ENCODE data around the gene CNTF.
"Not testable (repeated sequence)": the region's sequence is repeated elsewhere in the genome, so short reads cannot be mapped to it uniquely, and the experiment has no call there.

CNTF gene, protein sequence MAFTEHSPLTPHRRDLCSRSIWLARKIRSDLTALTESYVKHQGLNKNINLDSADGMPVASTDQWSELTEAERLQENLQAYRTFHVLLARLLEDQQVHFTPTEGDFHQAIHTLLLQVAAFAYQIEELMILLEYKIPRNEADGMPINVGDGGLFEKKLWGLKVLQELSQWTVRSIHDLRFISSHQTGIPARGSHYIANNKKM

DNA sequence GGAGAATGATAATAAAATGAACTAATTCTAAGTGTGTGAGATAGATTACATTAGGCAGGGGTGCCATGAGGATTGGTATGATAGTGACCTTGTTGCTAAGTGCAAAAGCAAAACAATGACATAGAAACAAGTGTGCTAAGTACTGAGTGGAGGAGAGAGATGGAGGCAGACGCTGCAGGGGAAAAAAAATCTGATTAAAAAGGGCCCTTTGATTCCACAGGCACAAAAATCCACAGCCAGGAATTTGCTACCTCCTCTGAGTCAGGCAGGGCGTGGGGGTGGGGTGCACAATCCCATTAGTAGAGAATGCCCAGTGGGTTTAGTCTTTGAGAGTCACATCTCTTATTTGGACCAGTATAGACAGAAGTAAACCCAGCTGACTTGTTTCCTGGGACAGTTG, at the start of gene CNTF:
CNTF (plus strand) TSS at position 322 of the 400 bp plus-strand sequence. CDS start 88 bp downstream, outside the sequence.
- peaks cover 79% of the 10 kb centered on the region for H3K36me3 Mint-ChIP-seq (ENCODE audit: low read depth)
- peaks cover 29% of the 10 kb centered on the region for H3K4me1 Mint-ChIP-seq (ENCODE audit: low read depth)
- peak within 1 kb of the TSS; percentile 52 for H3K27ac Mint-ChIP-seq
- no peaks in the 10 kb centered on the region for H3K27me3 Mint-ChIP-seq
- no peak within 1 kb of the TSS for H3K4me3 Mint-ChIP-seq
- no peaks in the 10 kb centered on the region for H3K9me3 Mint-ChIP-seq

DNA sequence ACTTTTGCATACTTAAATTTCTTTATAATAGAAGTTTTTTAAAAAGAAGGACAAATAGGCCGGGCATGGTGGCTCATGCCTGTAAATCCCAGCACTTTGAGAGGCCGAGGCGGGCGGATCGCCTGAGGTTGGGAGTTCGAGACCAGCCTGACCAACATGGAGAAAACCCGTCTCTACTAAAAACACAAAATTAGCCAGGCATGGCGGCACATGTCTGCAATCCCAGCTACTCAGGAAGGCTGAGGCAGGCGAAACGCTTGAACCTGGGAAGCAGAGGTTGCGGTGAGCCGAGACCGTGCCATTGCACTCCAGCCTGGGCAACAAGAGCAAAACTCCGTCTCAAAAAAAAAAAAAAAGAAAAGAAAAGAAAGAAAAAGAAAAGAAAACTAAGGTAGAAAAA, 49.6 kb upstream of the CNTF start:
- not testable (repeated sequence) for H3K9me3 Mint-ChIP-seq, H3K27me3 Mint-ChIP-seq
- Mint-ChIP-seq H3K4me3 (peak overlapping the region; percentile 98), H3K27ac (peak overlapping the region; percentile 100), H3K4me1 (ENCODE audit: low read depth) (peaks cover 77% of the 10 kb centered on the region), H3K36me3 (ENCODE audit: low read depth) (peaks cover 60% of the 10 kb centered on the region)

DNA sequence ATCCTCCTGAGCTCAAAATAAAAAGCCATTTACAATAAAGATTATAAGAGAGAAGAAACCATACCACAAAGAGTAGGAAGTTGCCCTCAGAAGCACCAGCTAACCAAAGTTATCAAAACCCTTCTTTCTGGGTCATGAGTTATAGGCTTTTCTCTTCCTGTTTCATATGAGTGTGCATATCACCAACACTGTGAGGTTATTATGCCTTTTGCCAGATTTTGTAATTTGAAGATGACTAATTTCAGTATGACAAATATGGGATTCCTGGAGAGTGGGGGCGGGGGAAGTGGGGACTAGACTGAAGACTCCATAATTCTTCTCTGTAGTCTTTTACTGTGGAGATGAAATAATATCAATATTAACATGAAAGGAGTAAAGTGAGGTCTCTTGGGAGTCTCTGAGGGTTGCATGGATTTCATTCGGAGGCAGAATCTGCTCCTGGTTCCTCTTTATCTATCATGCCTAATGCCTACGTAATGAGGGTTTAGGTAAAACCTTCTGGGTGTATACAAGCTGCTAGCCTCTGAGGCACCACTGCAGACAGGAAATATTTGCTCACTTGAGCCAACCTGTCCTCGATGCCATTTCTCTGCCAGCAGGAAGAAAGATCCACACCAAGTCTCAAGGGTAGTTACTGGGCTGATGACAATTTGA, 48.9 kb upstream of the CNTF start:
- Mint-ChIP-seq H3K27ac (peak overlapping the region; percentile 100), H3K4me3 (peak overlapping the region; percentile 98), H3K9me3 (no peaks in the 10 kb centered on the region), H3K36me3 (ENCODE audit: low read depth) (peaks cover 53% of the 10 kb centered on the region), H3K27me3 (no peaks in the 10 kb centered on the region), H3K4me1 (ENCODE audit: low read depth) (peaks cover 70% of the 10 kb centered on the region)

DNA sequence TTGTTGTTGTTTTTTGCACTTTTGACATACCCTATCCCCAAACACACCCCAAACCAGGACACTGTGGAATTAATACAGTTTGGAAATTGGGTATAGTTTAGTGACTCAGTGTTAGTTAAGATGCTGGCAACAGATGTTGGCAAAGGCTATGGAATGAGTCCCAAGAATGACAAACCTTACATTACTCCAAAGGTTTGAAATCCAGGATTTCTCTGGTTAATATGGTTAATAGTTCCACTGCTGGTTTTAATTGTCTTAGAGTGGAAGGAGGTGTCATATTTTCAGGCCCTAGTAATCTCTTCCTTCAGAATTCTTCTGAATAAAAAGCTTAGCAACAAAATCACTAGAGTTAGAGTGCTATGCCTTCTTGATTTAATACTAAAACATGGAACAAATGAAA, 47.6 kb upstream of the CNTF start:
- peak overlapping the region; percentile 98 for H3K4me3 Mint-ChIP-seq
- H3K36me3 Mint-ChIP-seq (ENCODE audit: low read depth): peaks cover 45% of the 10 kb centered on the region
- H3K27ac Mint-ChIP-seq: peak overlapping the region; percentile 100
- H3K9me3 Mint-ChIP-seq: no peaks in the 10 kb centered on the region
- H3K4me1 Mint-ChIP-seq (ENCODE audit: low read depth): peaks cover 62% of the 10 kb centered on the region
- no peaks in the 10 kb centered on the region for H3K27me3 Mint-ChIP-seq

DNA sequence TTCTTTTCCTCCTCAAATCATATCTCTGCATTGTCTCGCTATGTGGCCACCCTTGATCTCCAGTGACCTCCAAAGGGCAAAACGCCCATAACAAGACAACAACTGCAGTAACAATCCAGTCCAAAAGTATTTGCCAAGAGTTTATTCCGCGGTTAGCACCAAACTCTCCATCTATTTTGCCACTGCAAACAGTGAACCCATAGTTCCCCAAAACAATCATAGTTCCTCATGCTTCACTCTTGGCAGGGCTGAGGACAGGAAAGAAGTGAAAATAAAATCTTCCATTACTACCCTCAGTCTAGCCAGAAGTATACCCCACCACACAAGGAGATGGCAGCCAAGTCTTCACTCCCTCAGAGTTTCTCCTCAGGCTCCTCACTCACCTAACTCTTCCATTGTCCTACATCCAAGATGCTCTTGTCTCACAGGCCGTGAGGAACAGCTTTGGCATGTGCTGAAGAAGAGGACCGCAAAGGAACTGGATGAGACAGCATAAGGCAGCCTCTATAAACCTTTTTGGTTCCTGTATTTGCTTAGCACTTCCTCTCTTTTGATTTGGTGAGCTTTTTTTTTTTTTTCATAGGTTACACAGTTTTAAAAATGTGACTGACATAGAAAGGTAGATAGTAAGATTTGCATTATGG, 47.0 kb upstream of the CNTF start, which contains the start of gene LPXN:
LPXN (minus strand) TSS at position 480 of the 644 bp plus-strand sequence; CDS start at position 396, 84 bp downstream.
- Mint-ChIP-seq H3K36me3 (ENCODE audit: low read depth) (peaks cover 45% of the 10 kb centered on the region), H3K27ac (peak within 1 kb of the TSS; percentile 100), H3K9me3 (no peaks in the 10 kb centered on the region), H3K27me3 (no peaks in the 10 kb centered on the region), H3K4me3 (peak within 1 kb of the TSS; percentile 98), H3K4me1 (ENCODE audit: low read depth) (peaks cover 57% of the 10 kb centered on the region)

DNA sequence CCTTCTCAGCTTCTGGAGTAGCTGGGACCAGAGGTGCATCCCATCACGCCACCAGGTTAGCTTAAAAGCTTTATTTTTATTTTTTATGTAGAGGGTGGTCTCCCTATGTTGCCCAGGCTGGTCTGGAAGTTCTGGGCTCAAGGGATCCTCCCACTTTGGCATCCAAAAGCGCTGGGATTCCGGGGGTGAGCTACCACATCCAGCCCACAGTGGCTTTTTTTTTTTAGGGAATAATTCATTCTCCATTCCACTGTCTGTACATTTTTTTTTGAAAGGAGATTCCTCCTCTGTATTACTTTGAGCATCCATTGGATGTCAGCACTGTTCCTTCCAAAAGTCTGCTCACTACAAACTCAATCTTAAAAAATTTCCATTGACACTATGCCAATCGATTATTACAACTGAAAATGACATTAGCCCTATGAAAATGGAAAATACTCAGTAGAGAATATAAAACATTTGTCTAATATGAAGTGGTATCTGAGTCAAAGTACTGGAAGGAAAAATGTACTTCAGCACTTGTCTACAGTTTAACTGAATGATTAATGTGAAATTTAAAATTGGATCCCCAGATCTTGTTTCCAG, 45.5 kb upstream of the CNTF start:
- Mint-ChIP-seq H3K36me3 (ENCODE audit: low read depth) (peaks cover 50% of the 10 kb centered on the region), H3K4me1 (ENCODE audit: low read depth) (peaks cover 60% of the 10 kb centered on the region), H3K4me3 (peak overlapping the region; percentile 98), H3K9me3 (no peaks in the 10 kb centered on the region), H3K27ac (peak overlapping the region; percentile 100), H3K27me3 (no peaks in the 10 kb centered on the region)

DNA sequence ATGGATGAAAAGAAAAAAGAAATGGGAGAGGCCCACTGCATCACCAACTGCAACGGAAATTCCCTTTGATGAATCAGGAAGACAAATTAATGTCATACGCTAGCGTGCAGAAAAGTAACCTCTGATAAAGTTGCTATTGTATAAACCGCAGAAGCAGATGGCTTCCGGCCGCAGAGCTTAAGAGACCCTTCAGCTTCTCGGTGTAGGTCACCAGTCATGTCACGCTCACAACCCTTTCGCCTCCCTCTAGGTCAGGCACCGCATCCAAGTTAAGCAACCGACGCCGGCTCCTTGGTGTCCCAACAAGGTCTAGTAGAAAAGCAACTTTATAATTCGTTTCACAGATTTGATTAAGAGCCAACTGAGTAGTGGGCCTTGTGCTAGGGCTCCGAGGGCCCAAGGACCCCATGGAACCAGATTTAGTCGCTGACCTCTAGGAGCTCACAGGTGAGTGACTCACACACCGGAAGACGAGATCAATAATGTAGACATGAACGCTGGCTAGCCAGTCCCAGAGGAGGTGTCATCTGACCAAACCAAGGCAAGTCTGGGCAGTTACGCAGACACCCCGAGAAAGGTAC, 44.8 kb upstream of the CNTF start:
- peak overlapping the region; percentile 100 for H3K27ac Mint-ChIP-seq
- H3K4me3 Mint-ChIP-seq: peak overlapping the region; percentile 98
- peaks cover 63% of the 10 kb centered on the region for H3K4me1 Mint-ChIP-seq (ENCODE audit: low read depth)
- no peaks in the 10 kb centered on the region for H3K9me3 Mint-ChIP-seq
- no peaks in the 10 kb centered on the region for H3K27me3 Mint-ChIP-seq
- peaks cover 53% of the 10 kb centered on the region for H3K36me3 Mint-ChIP-seq (ENCODE audit: low read depth)

DNA sequence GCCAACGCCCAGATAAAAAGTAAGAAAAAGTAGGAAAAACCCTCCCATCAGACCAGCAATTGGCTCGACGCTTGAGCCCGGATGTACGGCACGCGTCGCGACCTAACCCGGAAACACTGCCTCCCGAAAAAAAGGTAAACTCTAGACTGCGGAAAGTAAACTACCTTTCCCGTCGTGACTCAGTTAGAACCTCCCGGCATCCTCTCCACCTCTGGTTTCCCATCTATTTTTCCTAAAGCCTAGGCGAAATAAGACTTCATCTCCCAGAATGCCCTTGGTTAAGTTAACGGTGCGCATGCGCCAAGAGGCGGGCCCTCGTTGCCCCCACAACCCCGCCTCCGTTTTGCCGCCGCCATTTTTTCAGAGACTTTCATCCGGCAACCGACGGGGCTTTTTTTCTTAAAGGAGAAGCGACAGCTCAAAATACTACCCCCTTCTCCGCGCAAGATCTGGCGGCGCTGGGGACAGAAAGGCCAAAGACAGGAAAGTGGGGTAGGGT, 44.3 kb upstream of the CNTF start:
- H3K27me3 Mint-ChIP-seq: no peaks in the 10 kb centered on the region
- peaks cover 67% of the 10 kb centered on the region for H3K4me1 Mint-ChIP-seq (ENCODE audit: low read depth)
- no peaks in the 10 kb centered on the region for H3K9me3 Mint-ChIP-seq
- peaks cover 54% of the 10 kb centered on the region for H3K36me3 Mint-ChIP-seq (ENCODE audit: low read depth)
- peak overlapping the region; percentile 98 for H3K4me3 Mint-ChIP-seq
- peak overlapping the region; percentile 100 for H3K27ac Mint-ChIP-seq

DNA sequence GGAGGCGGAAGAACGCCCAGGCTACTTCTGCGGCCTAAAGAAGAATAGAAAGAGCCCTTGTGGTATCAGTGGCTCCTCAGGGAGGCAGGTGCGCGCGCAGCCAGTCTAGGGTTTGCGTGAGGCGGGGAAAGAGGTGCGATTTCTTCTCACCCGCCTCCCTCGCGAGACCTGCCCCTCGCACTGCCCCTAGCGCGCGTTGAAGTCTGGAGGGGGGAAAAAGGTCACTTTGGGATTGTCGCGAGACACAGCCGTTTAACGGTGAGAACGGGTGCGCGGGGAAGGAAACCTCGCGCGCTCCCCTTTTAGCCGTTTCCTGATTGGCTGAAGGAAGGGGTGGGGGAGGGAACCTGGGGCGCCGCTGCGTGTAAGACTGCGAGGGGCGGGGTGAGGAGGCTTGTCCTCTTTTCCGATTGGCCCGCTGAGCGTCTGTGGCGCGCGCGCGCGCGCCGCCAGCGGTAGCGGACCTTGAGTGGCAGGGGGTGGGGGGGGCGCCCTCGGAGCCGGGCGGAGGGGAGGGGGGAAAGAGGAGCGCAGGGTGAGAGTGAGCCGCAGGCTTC, 43.8 kb upstream of the CNTF start, which contains the start of gene ZFP91:
ZFP91 (plus strand) TSS at position 429 of the 557 bp plus-strand sequence. CDS start 219 bp downstream, outside the sequence.
- H3K27ac Mint-ChIP-seq: peak within 1 kb of the TSS; percentile 100
- peaks cover 54% of the 10 kb centered on the region for H3K36me3 Mint-ChIP-seq (ENCODE audit: low read depth)
- peaks cover 67% of the 10 kb centered on the region for H3K4me1 Mint-ChIP-seq (ENCODE audit: low read depth)
- H3K27me3 Mint-ChIP-seq: no peaks in the 10 kb centered on the region
- no peaks in the 10 kb centered on the region for H3K9me3 Mint-ChIP-seq
- H3K4me3 Mint-ChIP-seq: peak within 1 kb of the TSS; percentile 98

DNA sequence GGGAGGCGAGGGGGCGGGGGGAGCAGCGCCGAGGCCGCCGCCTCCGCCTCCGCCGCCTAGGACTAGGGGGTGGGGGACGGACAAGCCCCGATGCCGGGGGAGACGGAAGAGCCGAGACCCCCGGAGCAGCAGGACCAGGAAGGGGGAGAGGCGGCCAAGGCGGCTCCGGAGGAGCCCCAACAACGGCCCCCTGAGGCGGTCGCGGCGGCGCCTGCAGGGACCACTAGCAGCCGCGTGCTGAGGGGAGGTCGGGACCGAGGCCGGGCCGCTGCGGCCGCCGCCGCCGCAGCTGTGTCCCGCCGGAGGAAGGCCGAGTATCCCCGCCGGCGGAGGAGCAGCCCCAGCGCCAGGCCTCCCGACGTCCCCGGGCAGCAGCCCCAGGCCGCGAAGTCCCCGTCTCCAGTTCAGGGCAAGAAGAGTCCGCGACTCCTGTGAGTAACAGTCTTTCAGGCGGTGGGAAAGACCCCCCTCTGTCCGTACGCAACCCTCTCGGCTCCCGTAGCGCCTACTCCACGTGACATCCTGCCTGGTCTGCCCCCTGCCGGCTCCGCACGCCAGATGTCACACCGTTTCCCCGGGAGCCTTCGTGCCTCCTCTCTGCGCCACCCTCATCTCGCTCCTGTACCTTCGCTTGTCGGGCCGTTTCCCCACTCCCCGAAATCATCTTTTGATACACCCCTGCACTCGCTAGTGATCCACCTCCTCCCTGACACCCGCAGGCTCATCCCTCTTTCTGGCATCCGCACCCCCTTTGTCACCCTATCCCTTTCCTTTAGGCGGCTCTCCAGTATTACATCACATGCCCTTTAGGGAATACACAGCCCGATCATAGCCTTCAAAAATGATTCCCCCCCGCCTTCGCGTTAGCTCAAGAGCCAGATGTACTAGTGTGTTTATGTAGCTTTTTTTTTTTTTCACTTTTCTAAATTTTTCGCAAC, 43.0 kb upstream of the CNTF start:
- Mint-ChIP-seq H3K36me3 (ENCODE audit: low read depth) (peaks cover 50% of the 10 kb centered on the region), H3K4me3 (peak overlapping the region; percentile 98), H3K9me3 (no peaks in the 10 kb centered on the region), H3K4me1 (ENCODE audit: low read depth) (peaks cover 69% of the 10 kb centered on the region), H3K27me3 (no peaks in the 10 kb centered on the region), H3K27ac (peak overlapping the region; percentile 100)

DNA sequence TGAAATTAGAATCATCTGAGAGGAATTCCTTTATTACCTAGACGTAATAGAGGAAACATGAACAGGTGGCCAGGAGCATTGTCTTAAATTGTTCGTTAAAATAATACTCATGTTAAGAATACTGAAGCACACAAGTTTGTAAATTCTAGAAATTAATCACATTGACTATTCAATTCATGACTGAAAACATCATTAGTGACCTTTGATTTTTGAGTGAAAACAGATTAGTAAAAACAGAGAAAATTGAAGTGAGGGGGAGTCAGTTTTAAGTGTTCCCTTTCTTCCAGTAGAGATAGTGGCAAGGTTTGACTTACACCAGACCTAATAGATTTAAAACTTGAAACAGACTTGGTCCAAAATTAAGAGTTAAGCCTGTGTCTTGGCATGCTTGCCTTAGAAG, 42.2 kb upstream of the CNTF start:
- peak overlapping the region; percentile 99 for H3K27ac Mint-ChIP-seq
- peak overlapping the region; percentile 98 for H3K4me3 Mint-ChIP-seq
- H3K27me3 Mint-ChIP-seq: no peaks in the 10 kb centered on the region
- peaks cover 72% of the 10 kb centered on the region for H3K4me1 Mint-ChIP-seq (ENCODE audit: low read depth)
- no peaks in the 10 kb centered on the region for H3K9me3 Mint-ChIP-seq
- peaks cover 51% of the 10 kb centered on the region for H3K36me3 Mint-ChIP-seq (ENCODE audit: low read depth)

DNA sequence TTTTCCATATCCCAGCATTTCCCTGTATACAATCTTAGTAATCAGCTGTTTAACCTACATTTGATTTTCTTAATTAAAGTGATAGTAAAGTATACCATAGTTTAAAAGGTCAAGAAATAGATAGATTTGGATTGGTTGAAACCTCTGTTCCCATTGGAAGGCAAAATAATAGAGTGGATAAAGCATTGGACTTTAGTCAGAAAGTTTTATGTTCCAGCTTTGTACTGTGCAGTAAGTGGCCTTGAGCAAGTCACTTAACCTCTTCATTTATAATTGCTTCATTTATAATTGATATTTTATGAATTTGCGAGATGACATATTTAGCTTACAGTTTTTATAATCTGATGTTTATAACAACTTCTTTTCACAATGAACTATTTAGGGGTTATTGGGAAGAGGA, 40.0 kb upstream of the CNTF start:
- H3K36me3 Mint-ChIP-seq (ENCODE audit: low read depth): peaks cover 66% of the 10 kb centered on the region
- H3K27ac Mint-ChIP-seq: no peak overlapping the region
- H3K4me3 Mint-ChIP-seq: peak overlapping the region; percentile 68
- H3K4me1 Mint-ChIP-seq (ENCODE audit: low read depth): peaks cover 73% of the 10 kb centered on the region
- no peaks in the 10 kb centered on the region for H3K27me3 Mint-ChIP-seq
- no peaks in the 10 kb centered on the region for H3K9me3 Mint-ChIP-seq

DNA sequence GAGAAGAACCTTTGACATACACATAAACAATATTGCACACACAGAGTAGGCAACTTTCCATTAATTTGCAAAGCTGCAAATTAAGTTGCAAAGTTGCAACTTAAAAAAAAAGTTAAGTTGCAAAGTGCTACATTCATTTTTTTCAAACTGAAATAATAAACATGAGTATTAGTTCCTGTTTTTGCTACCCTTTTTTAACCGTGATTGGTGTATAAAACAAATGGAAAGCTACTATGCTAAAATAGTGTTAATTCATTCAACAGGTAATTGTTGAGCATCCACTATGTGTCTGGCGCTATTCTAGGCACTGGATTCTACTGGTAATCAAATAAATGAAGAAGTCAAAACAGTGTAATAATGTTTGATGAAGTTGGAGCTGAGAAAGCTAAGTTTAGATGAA, 35.5 kb upstream of the CNTF start:
- H3K27ac Mint-ChIP-seq: no peak overlapping the region
- no peaks in the 10 kb centered on the region for H3K9me3 Mint-ChIP-seq
- peaks cover 78% of the 10 kb centered on the region for H3K36me3 Mint-ChIP-seq (ENCODE audit: low read depth)
- no peak overlapping the region for H3K4me3 Mint-ChIP-seq
- H3K4me1 Mint-ChIP-seq (ENCODE audit: low read depth): peaks cover 83% of the 10 kb centered on the region
- H3K27me3 Mint-ChIP-seq: no peaks in the 10 kb centered on the region

Measured in stimulated activated naive CD8-positive, alpha-beta T cell treated with anti-CD3 and anti-CD28 coated beads, Interleukin-15, Interleukin-2, amounts not matched to agents 100 ng/mL and 50 ng/mL, for 24 hours (primary cell).